ENCODE measurements around the gene TMEM87A. TPM values are rescaled to one million over a fixed set of nuclear protein-coding genes. Genes with fewer than 3 reads are reported as not detected.

TMEM87A gene
- total and polyA plus RNA-seq, 2 experiments from 2014 or later, result 41.8 to 43.5 TPM

DNA sequence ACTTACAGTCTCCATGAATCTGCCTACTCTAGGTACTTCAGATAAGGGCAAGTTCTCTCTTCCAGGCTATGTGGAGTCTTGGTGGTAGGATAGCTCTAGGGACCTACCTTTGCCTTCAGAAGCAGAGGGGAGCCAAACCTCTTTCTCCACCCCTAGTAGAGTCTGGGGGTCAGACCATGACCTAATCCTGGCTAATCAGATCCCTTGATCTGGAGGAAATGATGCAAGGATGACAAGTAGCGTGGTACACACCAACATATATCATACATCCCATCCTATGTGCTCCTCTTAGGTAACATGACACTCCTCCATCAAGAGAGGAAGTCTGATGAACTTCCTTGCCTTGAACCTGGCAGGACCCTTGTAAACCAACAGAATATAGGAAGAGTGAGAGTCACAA is 101.4 kb downstream of the TMEM87A start:
- Histone ChIP-seq H3K79me2 (replicated peaks; ENCODE audit: insufficient read depth) (no peaks in the 10 kb centered on the region), H3K36me3 (ENCODE audit: insufficient read depth) (peaks cover 11% of the 10 kb centered on the region), H3K4me1 (ENCODE audit: insufficient read depth) (no peaks in the 10 kb centered on the region), H3K4me2 (no peak overlapping the region), H3K9me2 (ENCODE audit: insufficient read depth) (no peaks in the 10 kb centered on the region), H3F3A (replicated peaks; ENCODE audit: low read depth) (no peaks in the 10 kb centered on the region), H3K4me3 (no peak overlapping the region), H2AFZ (no peak overlapping the region), H3K27me3 (ENCODE audit: insufficient read depth) (no peaks in the 10 kb centered on the region), H4K20me1 (replicated peaks; ENCODE audit: insufficient read depth) (no peaks in the 10 kb centered on the region), H3K27ac (ENCODE audit: low read depth) (no peak overlapping the region)
- Mint-ChIP-seq H3K36me3 (ENCODE audit: low read depth) (peaks cover 52% of the 10 kb centered on the region), H3K27ac (no peak overlapping the region), H3K4me1 (no peaks in the 10 kb centered on the region), H3K27me3 (ENCODE audit: insufficient read depth, low read depth, poor library complexity) (no peaks in the 10 kb centered on the region), H3K9me3 (no peaks in the 10 kb centered on the region), H3K4me3 (no peak overlapping the region)
- DNase-seq (ENCODE audit: low spot score) (no peak), ATAC-seq (no peak)
- TF ChIP-seq ETS1 (IDR thresholded peaks at IDR 0.05) (no peak), POLR2AphosphoS5 (IDR thresholded peaks at IDR 0.05; ENCODE audit: low read depth) (no peak), JUNB (IDR thresholded peaks at IDR 0.05; ENCODE audit: unreplicated experiment) (no peak), ZNF462 (CRISPR knock-in tag; IDR thresholded peaks at IDR 0.05) (no peak), ZNF331 (CRISPR knock-in tag; IDR thresholded peaks at IDR 0.05; ENCODE audit: low read depth) (no peak), EZH2 (IDR thresholded peaks at IDR 0.05; ENCODE audit: low read depth, unreplicated experiment) (no peak), REST (IDR thresholded peaks at IDR 0.05; ENCODE audit: unreplicated experiment) (no peak), STAT1 (IDR thresholded peaks at IDR 0.05; ENCODE audit: unreplicated experiment) (no peak), NANOG (IDR thresholded peaks at IDR 0.05; ENCODE audit: borderline replicate concordance) (no peak), EZH2phosphoT487 (IDR thresholded peaks at IDR 0.05; ENCODE audit: unreplicated experiment) (no peak), CREB1 (CRISPR knock-in tag; IDR thresholded peaks at IDR 0.05; ENCODE audit: low read depth) (no peak)
- TF ChIP-seq, protein P1, sequence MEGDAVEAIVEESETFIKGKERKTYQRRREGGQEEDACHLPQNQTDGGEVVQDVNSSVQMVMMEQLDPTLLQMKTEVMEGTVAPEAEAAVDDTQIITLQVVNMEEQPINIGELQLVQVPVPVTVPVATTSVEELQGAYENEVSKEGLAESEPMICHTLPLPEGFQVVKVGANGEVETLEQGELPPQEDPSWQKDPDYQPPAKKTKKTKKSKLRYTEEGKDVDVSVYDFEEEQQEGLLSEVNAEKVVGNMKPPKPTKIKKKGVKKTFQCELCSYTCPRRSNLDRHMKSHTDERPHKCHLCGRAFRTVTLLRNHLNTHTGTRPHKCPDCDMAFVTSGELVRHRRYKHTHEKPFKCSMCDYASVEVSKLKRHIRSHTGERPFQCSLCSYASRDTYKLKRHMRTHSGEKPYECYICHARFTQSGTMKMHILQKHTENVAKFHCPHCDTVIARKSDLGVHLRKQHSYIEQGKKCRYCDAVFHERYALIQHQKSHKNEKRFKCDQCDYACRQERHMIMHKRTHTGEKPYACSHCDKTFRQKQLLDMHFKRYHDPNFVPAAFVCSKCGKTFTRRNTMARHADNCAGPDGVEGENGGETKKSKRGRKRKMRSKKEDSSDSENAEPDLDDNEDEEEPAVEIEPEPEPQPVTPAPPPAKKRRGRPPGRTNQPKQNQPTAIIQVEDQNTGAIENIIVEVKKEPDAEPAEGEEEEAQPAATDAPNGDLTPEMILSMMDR (conservative IDR thresholded peaks at IDR 0.05; ENCODE audit: low read depth in 2 of 2), result no peak
